HG03103 (cell line): ENCODE results near the gene GPR108.
A peak's percentile ranks its signal among the peaks of the same experiment; 100 is the strongest.
"Not testable (repeated sequence)": the region's sequence is repeated elsewhere in the genome, so short reads cannot be mapped to it uniquely, and the experiment has no call there.

Experiments
- ATAC-seq: cut with Tn5 transposase; IDR thresholded peaks from one replicate; pipeline ENCODE4 v1.9.1; 2021; ENCODE audit warnings: low read depth; ENCODE audit not compliant: unreplicated experiment

GPR108 gene

DNA sequence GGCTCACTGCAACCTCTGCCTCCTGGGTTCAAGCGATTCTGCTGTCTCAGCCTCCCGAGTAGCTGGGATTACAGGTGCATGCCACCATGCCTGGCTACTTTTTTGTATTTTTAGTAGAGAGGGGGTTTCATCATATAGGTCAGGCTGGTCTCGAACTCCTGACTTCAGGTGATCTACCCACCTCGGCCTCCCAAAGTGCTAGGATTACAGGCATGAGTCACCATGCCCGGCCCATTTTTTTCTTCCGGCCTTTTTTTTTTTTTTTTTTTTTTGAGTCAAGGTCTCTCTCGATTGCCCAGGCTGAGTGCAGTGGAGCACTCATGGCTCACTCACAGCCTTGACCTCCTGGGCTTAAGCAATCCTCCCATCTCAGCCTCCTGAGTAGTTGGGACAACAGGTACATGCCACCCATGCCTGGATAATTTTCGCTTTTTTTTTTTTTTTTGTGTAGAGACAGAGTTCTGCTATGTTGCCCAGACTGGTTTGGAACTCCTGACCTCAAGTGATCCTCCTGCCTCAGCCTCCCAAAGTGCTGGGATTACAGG, 24.9 kb upstream of the GPR108 start:
- not testable (repeated sequence) for ATAC-seq

GRCh38 chr19:6761053-6761676, 23.8 kb upstream of the GPR108 start:
- no peak for ATAC-seq

GRCh38 chr19:6760606-6761005, 23.2 kb upstream of the GPR108 start:
- no peak for ATAC-seq

DNA sequence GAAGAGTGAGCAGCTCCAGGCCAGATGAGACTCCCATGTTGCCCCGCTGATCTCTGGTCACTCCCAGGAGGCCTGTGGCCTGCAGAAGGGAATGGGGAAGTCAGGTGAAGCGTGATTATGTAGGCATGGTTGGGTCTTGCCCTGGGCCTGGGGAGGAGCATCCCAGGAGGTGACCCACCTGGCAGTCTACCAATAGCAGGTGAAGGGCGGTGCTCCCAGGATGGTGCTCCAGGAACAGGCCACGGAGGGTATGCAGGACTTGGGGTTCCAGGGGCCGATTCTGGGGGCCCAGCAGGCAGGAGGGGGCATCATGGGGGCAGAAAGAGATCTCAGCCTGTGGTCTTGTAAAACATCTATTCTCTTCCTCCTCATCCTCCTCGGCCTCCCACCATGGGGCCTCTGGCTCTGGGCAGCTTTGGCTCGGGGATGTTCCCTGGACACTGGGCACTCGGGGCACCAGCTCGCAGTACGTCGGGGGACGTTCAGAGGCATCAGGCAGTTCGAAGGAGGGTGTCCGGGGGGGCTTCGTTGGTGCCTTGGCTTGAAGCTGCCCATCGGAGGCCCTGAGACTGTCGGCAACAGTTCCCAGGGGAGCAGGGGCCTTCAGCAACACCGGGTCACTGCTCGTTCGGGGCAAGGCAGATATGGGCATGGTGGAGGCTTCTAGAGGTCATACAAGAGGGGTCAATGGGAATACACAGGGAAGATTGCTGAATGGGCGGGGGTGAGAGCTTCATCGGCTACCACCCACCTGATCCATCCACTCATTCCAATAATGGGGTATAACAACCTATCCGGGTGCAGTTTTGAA, 17.5 kb upstream of the GPR108 start:
- no peak for ATAC-seq

DNA sequence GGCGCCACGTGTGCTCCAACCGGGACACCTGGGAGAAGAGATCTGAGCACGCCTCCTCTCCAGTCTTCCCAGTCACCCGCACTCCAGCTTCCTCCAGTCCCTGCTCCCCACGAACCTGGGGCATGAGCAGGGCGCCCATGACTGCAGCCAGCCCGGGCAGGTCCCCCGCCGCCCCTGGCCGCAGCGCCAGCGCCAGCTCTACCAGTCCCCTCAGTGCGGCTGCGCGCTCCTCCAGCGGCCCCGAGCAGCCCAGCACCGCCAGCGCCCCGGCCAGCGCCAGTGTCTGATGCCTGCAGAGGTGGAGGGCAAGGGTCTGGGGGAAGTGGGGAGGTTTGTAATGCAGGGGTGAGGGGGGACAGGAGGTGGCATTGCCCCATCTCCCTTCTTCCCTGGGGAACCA, 16.8 kb upstream of the GPR108 start:
- no peak for ATAC-seq

GRCh38 chr19:6753178-6754031, 16.0 kb upstream of the GPR108 start:
- ATAC-seq, result peak; percentile 76

DNA sequence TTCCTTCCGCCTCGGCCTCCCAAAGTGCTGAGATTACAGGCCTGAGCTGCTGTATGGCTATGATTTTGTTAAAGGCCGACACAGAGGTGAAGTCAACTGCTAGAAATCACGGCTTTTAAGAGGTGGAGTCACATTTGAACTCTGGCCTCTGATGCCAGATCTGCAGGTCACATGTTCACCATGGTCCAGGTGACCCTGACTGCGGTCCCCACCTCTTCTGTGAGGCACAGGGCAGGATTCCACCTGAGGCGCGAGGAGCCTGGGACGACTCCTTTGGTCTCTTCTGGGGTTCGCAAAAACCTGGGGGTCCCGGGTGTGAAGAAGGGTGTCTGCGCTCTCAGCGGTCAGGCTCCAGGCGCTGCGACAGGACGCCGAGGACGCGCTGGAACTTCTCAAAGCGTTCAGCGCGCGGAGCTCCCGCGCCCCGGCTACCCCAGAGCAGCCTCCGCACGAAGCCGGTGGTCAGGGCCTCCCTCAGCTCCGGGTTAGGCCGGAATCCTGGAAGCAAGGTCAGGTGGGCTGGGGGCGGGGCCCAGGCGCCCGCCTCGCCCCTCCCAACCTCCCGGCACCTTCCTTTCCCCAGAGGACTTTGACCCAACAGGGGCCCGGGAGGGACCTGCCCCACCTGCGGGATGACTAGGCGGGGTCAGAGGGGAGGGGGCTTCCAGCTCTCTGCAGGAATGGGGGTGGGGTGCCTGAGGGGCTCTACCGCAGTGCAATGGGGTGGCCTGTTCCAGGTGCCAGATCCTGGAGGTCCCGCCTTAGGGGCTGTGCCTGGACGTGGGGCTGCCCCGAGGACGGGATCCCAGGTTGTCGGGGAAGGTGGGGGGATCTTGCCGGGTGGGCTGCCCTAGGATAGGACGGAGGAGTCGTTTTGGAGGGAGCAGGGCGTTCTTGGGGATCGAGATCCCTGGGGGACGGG, 15.1 kb upstream of the GPR108 start:
- no peak for ATAC-seq

DNA sequence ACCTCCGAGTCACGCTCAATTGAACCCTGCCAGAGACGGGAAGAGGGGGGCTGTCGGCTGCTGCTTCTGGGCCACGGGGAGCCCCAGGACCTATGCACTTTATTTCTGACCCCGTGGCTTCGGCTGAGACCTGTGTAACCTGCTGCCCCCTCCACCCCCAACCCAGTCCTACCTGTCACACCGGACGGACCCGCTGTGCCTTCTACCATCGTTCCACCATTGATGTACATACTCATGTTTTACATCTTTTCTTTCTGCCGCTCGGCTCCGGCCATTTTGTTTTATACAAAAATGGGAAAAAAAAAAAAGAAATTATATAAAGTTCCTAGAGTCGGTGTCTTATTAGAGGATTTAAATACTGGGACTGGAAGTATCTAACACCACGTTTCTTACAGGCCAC, 13.8 kb upstream of the GPR108 start:
- no peak for ATAC-seq

DNA sequence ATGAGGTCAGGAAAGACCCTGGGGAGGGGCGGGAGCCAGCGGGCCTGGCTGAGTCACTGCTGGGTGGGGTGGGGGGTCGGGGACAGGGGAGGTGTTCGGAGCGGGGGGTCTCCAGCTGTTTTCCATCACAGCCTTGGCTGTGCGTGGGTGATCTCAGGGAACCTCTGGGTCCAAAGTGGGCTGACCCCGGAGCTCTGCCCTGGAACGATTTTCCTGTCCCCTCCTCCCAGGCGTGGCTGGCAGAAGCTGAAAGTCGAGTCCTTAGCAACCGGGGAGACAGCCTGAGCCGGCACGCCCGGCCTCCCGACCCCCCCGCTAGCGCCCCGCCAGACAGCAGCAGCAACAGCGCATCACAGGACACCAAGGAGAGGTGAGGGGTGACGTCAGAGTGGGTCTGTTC, 12.7 kb upstream of the GPR108 start:
- no peak for ATAC-seq

DNA sequence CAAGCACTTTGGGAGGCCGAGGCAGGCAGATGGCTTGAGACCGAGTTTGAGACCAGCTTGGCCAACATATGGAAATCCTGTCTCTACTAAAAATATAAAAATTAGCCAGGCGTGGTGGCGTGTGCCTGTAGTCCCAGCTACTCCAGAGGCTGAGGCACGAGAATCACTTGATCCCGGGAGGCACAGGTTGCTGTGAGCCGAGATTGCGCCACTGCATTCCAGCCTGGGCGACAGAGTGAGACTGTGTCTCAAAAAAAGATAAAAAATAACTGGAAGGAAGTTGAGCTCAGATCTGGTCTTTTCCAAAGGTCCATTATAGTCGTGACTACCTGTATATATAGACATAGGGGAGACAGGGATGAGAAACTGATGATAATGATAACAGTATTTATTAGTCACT, 11.2 kb upstream of the GPR108 start:
- ATAC-seq, result not testable (repeated sequence)

DNA sequence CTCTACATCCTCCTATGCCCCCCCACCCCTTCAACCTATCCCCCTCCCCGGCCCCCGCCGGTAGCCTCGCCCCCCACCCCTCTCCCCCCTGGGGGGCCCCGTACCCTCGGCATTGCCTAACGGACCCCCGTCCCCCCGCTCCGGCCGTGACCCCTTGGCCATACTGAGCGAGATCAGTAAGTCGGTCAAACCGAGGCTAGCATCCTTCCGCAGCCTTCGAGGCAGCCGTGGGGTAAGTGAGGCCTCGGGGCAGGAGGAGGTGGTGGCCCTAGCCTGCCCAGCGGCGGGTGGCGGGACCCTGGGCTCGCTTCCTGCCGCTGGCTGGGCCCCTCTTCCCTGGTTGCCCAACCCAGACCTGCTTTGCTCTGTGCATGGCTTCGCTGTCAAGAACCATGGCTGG, 8.6 kb upstream of the GPR108 start:
- ATAC-seq, result no peak

DNA sequence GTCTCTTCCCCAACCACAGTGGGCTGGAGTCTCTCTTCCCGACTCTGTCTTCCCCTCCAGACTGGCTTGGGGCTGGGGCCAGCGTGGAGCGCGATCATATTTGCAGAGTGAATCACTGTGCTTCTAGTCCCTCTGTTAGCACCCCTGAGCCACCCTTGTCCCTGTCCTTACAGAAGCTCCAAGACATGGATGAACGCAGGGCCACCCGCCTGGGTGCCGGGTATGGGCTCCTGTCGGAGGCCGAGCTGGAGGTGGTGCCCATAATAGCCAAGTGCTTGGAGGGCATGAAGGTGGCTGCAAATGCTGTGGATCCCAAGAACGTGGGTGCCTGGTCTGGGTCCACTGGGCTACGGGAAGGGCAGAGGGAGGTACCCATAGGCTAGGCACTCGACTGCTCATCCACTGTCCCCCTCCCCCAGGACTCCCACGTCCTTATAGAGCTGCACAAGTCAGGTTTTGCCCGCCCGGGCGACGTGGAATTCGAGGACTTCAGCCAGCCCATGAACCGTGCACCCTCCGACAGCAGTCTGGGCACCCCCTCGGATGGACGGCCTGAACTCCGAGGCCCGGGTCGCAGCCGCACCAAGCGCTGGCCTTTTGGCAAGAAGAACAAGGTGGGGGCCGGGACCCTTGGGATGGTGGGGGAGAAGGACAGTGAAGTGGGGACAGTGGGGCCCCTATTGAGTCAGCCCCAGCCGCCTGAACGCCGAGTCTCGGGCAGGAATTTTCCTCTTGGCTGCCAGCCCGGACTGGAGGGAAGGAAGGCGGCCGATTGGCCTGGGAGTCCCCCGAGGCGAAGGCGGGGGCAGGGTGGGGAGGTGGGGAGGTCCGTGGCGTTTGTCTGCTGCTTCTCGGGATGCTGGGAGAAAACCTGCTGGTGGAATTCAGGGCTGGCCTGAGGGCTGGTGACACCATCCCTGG, 7.3 kb upstream of the GPR108 start:
- no peak for ATAC-seq

- ATAC-seq, result no peak
These were observed 6.5 kb upstream of the GPR108 start for GRCh38 chr19:6743714-6744380.

DNA sequence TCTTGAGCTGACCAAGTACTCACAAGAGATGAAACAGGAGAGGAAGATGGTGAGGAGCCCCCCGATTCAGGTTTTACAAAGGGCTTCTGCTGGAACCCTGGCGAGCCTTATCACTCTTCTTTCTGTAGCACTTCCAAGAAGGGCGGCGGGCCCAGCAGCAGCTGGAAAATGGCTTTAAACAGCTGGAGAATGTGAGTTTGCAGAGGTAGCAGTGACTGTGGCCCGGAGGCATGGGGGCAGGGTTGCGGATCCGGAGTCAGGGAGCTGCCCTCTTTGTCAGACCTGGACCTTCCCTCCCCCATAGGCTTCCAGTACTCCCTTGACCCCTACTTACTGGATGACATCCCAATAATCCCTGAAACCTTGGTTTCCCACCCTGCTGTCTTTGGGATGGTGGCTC, 5.7 kb upstream of the GPR108 start:
- ATAC-seq, result no peak

DNA sequence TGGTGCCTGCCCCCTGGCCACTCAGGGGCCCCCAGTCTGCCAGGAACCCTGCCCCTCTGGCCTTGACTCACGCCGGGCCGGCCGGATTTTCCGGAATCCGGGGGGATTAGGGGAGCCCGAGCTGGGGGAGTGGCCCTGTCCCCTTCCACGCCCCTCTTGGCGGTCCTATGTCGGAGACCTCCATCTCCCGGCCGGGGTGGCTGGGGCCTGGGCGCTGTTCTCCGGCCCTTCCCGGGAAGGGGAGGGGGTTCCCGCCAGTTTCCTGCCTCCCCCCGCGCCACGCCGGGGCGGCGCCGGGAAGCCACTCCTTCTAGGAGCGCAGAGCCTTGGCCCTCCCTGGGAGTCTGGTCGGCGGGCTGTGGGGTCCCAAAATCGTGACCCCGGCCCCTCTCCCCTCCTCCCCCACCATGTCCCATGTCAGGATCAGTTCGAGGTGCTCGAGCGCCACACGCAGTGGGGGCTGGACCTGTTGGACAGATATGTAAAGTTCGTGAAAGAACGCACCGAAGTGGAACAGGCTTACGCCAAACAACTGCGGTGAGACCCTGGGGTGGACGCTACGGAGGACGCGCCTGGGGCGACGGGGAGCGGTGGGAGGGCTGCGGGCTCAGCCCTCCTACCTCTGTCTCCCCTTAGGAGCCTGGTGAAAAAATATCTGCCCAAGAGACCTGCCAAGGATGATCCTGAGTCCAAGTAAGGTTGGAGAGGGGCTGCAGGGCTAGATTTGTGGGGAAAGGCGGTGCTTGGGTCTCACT, 3.4 kb upstream of the GPR108 start:
- no peak for ATAC-seq

GRCh38 chr19:6739883-6740588, 2.7 kb upstream of the GPR108 start:
- ATAC-seq, result no peak

DNA sequence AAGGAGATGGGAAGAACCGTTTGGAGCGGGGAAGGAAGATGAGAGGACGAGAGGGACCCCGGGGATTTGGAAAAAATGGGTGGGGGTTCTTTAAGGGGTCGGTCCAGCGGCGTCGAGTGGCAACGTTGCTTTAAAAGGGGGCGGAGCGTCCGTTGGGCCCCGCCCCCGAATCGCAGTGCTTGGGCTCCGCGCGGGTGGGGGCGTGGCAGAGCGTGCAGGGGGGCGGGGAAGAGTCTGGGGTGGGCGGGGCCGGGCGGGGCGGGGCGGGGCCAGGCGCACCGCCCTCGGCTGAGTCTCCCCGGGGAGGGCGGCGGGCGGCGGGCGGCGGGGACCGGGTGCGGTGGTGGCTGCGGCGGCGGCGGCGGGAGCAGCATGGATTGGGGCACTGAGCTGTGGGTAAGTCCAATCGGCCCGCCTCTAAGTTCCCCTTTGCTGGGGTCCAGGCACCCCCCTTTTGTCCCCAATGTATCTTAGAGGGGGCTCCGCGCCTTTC, 2.1 kb upstream of the GPR108 start, which contains the start of gene TRIP10:
Gene TRIP10, plus strand, starts transcription at position 291 of the 493 bp plus-strand sequence. Its CDS starts 82 bp downstream, at position 373.
- no peak for ATAC-seq
